Transverse colon (tissue), 4 donors: ENCODE results near the gene SNTA1.

Experiments used
- POLR2A ChIP-seq: fragments of 450-650 bp; IDR thresholded peaks from one replicate; pipeline ENCODE4 v1.6.1; 2016; ENCODE audit warnings: antibody characterized with exemption, mild to moderate bottlenecking, moderate library complexity
- POLR2AphosphoS5 ChIP-seq, 3 donors: sonication (generic); formaldehyde crosslinking; IDR thresholded peaks; one replicate each; pipeline ENCODE4 v1.6.1; 2016; ENCODE audit warnings: antibody characterized with exemption in 3 of 3
- TF ChIP-seq, protein P1 (sequence below), 5 experiments: fragments of 200-600 bp in 3 of 5; fragments of 450-650 bp in 2 of 5; sonication (generic) in 3 of 5; IDR thresholded peaks; 1 replicate in 2 of 5; 2 replicates in 3 of 5; pipeline ENCODE4 v1.5.1; 2016 to 2017; ENCODE audit warnings: antibody characterized with exemption in 5 of 5, inconsistent platforms in 3 of 5, mild to moderate bottlenecking in 2 of 5, moderate library complexity in 1 of 5

DNA sequence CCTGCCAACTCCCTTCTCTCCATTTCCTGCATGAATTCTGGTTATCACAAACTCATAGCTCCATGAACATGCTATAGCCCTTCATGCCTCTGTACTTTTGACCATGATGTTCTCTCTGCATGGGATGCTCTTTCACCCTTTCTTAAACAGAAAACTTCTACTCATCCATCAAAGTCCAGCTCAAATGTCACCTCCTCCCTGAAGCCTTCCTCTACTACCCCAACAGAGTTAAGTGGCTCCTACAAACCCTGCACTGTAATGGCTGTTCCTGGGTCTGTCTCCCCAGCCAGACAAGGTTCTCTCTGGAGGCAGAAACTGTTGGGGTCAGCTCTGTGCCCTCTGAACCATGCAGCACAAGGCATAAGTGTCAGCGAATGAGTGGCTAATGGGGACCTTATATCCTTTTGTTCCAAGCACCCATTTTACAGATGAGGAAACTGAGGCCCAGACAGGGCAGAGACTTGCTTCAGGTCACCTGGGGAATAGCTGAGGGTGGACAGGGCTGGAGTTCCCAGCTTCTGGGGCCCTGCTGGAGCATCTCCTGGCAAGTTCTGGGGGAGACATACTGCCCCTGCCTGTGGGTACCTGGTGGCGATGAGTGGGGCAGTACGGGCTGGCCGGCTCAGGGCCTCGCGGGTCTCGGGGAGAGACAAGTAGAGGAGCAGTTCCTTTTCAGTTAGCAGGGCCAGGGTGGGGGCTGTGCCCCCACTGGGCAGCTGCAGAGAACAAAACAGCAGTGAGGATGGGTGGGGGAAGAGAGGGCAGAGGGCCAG lies 31.7 kb downstream of the SNTA1 start:
- TF ChIP-seq, protein P1, sequence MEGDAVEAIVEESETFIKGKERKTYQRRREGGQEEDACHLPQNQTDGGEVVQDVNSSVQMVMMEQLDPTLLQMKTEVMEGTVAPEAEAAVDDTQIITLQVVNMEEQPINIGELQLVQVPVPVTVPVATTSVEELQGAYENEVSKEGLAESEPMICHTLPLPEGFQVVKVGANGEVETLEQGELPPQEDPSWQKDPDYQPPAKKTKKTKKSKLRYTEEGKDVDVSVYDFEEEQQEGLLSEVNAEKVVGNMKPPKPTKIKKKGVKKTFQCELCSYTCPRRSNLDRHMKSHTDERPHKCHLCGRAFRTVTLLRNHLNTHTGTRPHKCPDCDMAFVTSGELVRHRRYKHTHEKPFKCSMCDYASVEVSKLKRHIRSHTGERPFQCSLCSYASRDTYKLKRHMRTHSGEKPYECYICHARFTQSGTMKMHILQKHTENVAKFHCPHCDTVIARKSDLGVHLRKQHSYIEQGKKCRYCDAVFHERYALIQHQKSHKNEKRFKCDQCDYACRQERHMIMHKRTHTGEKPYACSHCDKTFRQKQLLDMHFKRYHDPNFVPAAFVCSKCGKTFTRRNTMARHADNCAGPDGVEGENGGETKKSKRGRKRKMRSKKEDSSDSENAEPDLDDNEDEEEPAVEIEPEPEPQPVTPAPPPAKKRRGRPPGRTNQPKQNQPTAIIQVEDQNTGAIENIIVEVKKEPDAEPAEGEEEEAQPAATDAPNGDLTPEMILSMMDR (IDR thresholded peaks at IDR 0.05), result no peak
- no peak for TF ChIP-seq POLR2A
- no peak for TF ChIP-seq POLR2AphosphoS5 (IDR thresholded peaks at IDR 0.05)
